Measurements from ENCODE around the gene NR1I2. TPM values are rescaled to one million over a fixed set of nuclear protein-coding genes. Genes with fewer than 3 reads are reported as not detected.

NR1I2 gene
- total RNA-seq, 1 donor from 2014 or later = not detected

DNA sequence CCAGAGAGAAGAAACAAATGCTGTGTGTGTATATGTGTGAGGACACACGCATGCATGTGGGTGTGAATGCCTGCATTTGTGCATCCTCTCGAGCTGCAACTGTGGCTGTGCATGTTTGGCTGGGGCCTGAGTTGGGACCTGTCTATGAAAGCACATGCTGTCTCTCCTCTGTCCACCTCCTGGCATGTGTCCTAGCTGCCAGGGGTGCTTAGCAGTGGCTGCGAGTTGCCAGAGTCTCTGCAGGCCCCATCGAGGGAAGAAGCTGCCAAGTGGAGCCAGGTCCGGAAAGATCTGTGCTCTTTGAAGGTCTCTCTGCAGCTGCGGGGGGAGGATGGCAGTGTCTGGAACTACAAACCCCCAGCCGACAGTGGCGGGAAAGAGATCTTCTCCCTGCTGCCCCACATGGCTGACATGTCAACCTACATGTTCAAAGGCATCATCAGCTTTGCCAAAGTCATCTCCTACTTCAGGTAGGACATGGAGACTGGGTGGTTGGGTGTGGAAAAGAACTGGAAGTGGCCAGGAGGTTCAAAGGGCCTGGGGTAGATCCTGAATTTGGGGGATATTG, 30.7 kb downstream of the NR1I2 start:
- H3K9me3 Mint-ChIP-seq (ENCODE audit: unreplicated experiment) = no peaks in the 10 kb centered on the region
- no peak overlapping the region for H3K27ac Mint-ChIP-seq (ENCODE audit: unreplicated experiment)
- no peak for DNase-seq (ENCODE audit: low read depth)
- H3K9me3 ChIP-seq (ENCODE audit: insufficient read depth, low read depth, low read length) = no peaks in the 10 kb centered on the region
- H3K4me3 Mint-ChIP-seq (ENCODE audit: unreplicated experiment) = no peak overlapping the region
- no peak overlapping the region for H3K9ac ChIP-seq (ENCODE audit: low read length)
- H4K20me1 ChIP-seq (ENCODE audit: insufficient read depth, low read length) = no peaks in the 10 kb centered on the region
- no peak overlapping the region for H3K4me3 ChIP-seq (ENCODE audit: insufficient read depth, low read depth, low read length)
- no peak overlapping the region for H3K27ac ChIP-seq (ENCODE audit: low read depth, low read length)
- no peaks in the 10 kb centered on the region for H3K27me3 ChIP-seq (ENCODE audit: insufficient read depth, low read length)
- H3K4me1 Mint-ChIP-seq (ENCODE audit: low read depth, unreplicated experiment) = peaks cover 1% of the 10 kb centered on the region
- peaks cover 8% of the 10 kb centered on the region for H3K4me1 ChIP-seq (ENCODE audit: insufficient read depth, low read length)
- peaks cover 3% of the 10 kb centered on the region for H3K36me3 Mint-ChIP-seq (ENCODE audit: low read depth, unreplicated experiment)
- peaks cover 65% of the 10 kb centered on the region for H3K27me3 Mint-ChIP-seq (ENCODE audit: low read depth, unreplicated experiment)
- no peak overlapping the region for H2AFZ ChIP-seq (ENCODE audit: low read depth, low read length)
- FAIRE-seq = no peak
- no peaks in the 10 kb centered on the region for H3K36me3 ChIP-seq (ENCODE audit: insufficient read depth, low read length)
- H3K79me2 ChIP-seq (ENCODE audit: insufficient read depth, low read length) = no peaks in the 10 kb centered on the region
- TF ChIP-seq EZH2 (IDR thresholded peaks at IDR 0.05; ENCODE audit: insufficient read depth, low read length) = no peak
- TF ChIP-seq, protein P1, sequence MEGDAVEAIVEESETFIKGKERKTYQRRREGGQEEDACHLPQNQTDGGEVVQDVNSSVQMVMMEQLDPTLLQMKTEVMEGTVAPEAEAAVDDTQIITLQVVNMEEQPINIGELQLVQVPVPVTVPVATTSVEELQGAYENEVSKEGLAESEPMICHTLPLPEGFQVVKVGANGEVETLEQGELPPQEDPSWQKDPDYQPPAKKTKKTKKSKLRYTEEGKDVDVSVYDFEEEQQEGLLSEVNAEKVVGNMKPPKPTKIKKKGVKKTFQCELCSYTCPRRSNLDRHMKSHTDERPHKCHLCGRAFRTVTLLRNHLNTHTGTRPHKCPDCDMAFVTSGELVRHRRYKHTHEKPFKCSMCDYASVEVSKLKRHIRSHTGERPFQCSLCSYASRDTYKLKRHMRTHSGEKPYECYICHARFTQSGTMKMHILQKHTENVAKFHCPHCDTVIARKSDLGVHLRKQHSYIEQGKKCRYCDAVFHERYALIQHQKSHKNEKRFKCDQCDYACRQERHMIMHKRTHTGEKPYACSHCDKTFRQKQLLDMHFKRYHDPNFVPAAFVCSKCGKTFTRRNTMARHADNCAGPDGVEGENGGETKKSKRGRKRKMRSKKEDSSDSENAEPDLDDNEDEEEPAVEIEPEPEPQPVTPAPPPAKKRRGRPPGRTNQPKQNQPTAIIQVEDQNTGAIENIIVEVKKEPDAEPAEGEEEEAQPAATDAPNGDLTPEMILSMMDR (IDR thresholded peaks at IDR 0.05; ENCODE audit: insufficient read depth, low read depth, low read length) = no peak
- no peak overlapping the region for H3K4me2 ChIP-seq (ENCODE audit: low read length)

DNA sequence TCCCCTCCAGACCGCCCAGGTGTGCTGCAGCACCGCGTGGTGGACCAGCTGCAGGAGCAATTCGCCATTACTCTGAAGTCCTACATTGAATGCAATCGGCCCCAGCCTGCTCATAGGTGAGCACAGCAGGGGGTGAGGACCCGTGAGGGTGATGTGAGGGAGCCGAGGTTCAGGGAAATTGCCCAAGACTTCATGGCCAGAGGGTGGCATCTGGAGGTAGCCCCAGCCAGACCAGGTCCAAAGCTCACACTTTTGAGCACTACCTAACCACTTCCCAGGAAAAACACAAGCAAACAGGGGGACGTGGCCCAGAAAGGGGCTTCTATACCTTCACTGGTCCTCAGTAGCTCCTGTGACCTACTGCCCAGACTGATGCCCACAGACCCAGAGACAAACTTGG, 33.8 kb downstream of the NR1I2 start:
- FAIRE-seq (no peak), DNase-seq (ENCODE audit: low read depth) (no peak)
- no peak overlapping the region for H3K27ac ChIP-seq (ENCODE audit: low read depth, low read length)
- no peak overlapping the region for H3K4me3 ChIP-seq (ENCODE audit: insufficient read depth, low read depth, low read length)
- TF ChIP-seq EZH2 (IDR thresholded peaks at IDR 0.05; ENCODE audit: insufficient read depth, low read length) = no peak
- TF ChIP-seq, protein P1 (IDR thresholded peaks at IDR 0.05; ENCODE audit: insufficient read depth, low read depth, low read length) = no peak
- no peak overlapping the region for H3K4me2 ChIP-seq (ENCODE audit: low read length)
- no peaks in the 10 kb centered on the region for H3K9me3 Mint-ChIP-seq (ENCODE audit: unreplicated experiment)
- H3K27ac Mint-ChIP-seq (ENCODE audit: unreplicated experiment) = no peak overlapping the region
- peaks cover 41% of the 10 kb centered on the region for H3K27me3 Mint-ChIP-seq (ENCODE audit: low read depth, unreplicated experiment)
- no peak overlapping the region for H3K9ac ChIP-seq (ENCODE audit: low read length)
- no peaks in the 10 kb centered on the region for H3K9me3 ChIP-seq (ENCODE audit: insufficient read depth, low read depth, low read length)
- no peaks in the 10 kb centered on the region for H4K20me1 ChIP-seq (ENCODE audit: insufficient read depth, low read length)
- no peaks in the 10 kb centered on the region for H3K4me1 ChIP-seq (ENCODE audit: insufficient read depth, low read length)
- no peak overlapping the region for H2AFZ ChIP-seq (ENCODE audit: low read depth, low read length)
- H3K36me3 ChIP-seq (ENCODE audit: insufficient read depth, low read length) = no peaks in the 10 kb centered on the region
- peaks cover 3% of the 10 kb centered on the region for H3K36me3 Mint-ChIP-seq (ENCODE audit: low read depth, unreplicated experiment)
- H3K4me3 Mint-ChIP-seq (ENCODE audit: unreplicated experiment) = no peak overlapping the region
- H3K79me2 ChIP-seq (ENCODE audit: insufficient read depth, low read length) = no peaks in the 10 kb centered on the region
- H3K4me1 Mint-ChIP-seq (ENCODE audit: low read depth, unreplicated experiment) = peaks cover 2% of the 10 kb centered on the region
- no peaks in the 10 kb centered on the region for H3K27me3 ChIP-seq (ENCODE audit: insufficient read depth, low read length)

DNA sequence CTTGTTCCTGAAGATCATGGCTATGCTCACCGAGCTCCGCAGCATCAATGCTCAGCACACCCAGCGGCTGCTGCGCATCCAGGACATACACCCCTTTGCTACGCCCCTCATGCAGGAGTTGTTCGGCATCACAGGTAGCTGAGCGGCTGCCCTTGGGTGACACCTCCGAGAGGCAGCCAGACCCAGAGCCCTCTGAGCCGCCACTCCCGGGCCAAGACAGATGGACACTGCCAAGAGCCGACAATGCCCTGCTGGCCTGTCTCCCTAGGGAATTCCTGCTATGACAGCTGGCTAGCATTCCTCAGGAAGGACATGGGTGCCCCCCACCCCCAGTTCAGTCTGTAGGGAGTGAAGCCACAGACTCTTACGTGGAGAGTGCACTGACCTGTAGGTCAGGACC, 35.2 kb downstream of the NR1I2 start:
- Mint-ChIP-seq H3K27ac (ENCODE audit: unreplicated experiment) (no peak overlapping the region), H3K9me3 (ENCODE audit: unreplicated experiment) (no peaks in the 10 kb centered on the region), H3K27me3 (ENCODE audit: low read depth, unreplicated experiment) (peaks cover 30% of the 10 kb centered on the region), H3K36me3 (ENCODE audit: low read depth, unreplicated experiment) (peaks cover 3% of the 10 kb centered on the region), H3K4me3 (ENCODE audit: unreplicated experiment) (no peak overlapping the region), H3K4me1 (ENCODE audit: low read depth, unreplicated experiment) (peaks cover 2% of the 10 kb centered on the region)
- Histone ChIP-seq H3K27me3 (ENCODE audit: insufficient read depth, low read length) (no peaks in the 10 kb centered on the region), H4K20me1 (ENCODE audit: insufficient read depth, low read length) (no peaks in the 10 kb centered on the region), H3K4me2 (ENCODE audit: low read length) (no peak overlapping the region), H3K36me3 (ENCODE audit: insufficient read depth, low read length) (no peaks in the 10 kb centered on the region), H3K9me3 (ENCODE audit: insufficient read depth, low read depth, low read length) (no peaks in the 10 kb centered on the region), H3K79me2 (ENCODE audit: insufficient read depth, low read length) (no peaks in the 10 kb centered on the region), H3K4me3 (ENCODE audit: insufficient read depth, low read depth, low read length) (no peak overlapping the region), H3K27ac (ENCODE audit: low read depth, low read length) (no peak overlapping the region), H3K9ac (ENCODE audit: low read length) (no peak overlapping the region), H3K4me1 (ENCODE audit: insufficient read depth, low read length) (no peaks in the 10 kb centered on the region), H2AFZ (ENCODE audit: low read depth, low read length) (no peak overlapping the region)
- no peak for DNase-seq (ENCODE audit: low read depth)
- no peak for FAIRE-seq
- no peak for TF ChIP-seq EZH2 (IDR thresholded peaks at IDR 0.05; ENCODE audit: insufficient read depth, low read length)
- TF ChIP-seq, protein P1 (IDR thresholded peaks at IDR 0.05; ENCODE audit: insufficient read depth, low read depth, low read length) = no peak

All from astrocyte (in vitro differentiated cells and primary cell).